GM19351 (cell line): ENCODE measurements around the gene CAMTA1.

Experiments used
- ATAC-seq: cut with Tn5 transposase; IDR thresholded peaks from one replicate; pipeline ENCODE4 v1.9.1; 2021; ENCODE audit warnings: mild to moderate bottlenecking, moderate library complexity; ENCODE audit not compliant: unreplicated experiment

Gene CAMTA1

DNA sequence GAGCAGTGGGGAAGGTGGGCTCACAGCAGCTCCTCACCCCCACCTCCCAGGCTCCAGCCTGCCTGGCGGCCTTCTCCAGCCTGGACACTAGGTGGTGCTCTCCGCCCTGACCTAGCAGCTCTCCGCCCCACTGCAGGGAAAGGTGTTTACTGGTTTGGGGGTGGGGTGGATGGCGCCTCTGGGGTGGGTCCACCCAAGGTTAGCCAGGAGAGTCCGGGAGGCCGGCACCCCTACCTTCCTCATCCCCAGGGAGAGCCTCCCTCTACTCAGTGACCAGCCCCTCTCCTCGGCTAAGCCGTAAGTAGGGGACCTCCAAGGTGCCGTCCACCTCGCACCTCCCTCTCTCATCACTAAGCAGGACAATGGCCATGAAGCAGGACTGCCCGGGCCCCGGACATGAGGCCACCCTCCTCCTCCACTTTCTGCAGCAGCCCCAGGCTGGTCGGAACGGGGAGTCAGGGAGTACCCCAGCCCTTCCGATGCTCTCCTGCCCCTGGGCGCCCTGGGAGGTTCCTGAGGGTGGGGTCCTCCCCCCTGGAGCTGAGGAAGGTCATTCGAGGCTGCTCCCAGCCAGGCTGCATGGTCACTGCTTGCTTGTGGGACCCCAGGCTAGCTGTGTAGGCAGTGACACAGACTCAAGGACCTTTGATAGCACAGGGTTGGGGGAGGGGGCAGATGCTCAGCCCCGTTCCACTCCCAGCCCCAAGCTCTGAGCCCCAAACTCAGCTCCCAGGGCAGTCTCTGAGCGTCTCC, 884.5 kb downstream of the CAMTA1 start:
- no peak for ATAC-seq

DNA sequence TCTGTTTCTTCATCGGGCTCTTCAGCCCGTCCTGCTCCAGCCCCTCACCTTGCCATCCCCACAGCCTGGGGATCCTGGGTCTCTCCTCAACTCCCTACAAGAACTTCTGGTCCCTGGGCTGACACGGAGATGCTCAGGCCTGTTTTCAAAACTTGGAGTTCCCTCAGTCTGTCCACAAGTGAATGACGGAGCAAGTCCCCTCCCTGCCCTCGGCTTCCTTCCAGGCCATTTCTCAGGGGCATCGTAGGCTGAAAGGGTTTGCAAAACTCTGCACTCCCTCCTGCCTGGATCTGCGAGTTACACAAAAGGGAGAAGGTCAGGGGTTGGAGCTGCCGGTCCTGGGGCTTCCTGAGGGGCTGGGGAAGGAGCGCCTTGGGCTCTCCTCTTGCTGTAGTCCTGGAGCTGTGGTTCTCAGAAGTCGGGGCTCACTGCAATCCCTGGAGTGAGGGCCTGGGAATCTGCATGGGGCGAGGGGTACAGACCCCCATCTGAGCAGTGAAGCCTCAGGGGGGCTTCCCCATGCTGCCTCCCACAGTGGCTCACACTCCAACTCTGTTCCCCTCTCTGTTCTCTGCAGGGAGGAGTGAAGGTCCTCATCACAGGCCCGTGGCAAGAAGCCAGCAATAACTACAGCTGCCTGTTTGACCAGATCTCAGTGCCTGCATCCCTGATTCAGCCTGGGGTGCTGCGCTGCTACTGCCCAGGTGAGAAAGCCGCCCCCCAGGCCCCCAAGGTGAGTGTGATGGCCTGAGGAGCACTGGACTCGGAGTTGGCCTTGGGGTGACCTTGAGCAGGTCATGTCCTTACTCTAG, 885.3 kb downstream of the CAMTA1 start:
- no peak for ATAC-seq

DNA sequence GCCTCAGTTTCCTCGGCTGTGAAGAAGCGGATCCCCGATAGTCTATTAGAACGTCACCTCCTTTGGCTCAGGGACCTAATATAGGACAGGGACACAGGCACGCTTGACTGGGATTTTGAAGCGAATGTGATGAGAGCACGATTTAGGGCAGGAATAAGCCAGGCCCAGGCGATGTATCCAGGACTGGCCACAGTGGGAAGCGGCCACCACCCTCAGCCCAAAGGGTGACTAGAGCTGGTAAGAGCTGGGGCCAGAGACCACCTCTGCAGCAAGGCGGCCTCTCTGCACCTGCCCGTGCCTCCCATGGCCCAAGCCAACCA, 885.9 kb downstream of the CAMTA1 start:
- no peak for ATAC-seq

DNA sequence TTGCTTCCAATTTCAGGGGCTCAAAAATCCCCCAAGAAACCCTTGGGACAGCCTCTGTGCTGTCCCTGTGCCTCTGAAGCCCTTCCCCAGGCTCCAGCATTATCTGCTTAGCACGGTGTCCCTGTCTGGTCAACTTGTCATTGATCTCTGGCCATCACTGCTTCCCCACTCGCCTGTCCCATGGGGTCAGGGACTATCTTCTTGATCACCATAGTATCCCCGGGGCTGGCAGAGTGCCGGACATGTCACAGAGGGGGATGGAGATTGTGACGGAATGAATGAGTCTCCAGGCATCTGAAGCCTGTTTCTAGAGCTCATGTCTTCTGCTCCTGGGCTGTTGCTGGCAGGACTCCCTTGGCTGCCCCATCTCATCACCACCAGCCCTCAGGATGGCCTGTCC, 886.4 kb downstream of the CAMTA1 start:
- no peak for ATAC-seq

DNA sequence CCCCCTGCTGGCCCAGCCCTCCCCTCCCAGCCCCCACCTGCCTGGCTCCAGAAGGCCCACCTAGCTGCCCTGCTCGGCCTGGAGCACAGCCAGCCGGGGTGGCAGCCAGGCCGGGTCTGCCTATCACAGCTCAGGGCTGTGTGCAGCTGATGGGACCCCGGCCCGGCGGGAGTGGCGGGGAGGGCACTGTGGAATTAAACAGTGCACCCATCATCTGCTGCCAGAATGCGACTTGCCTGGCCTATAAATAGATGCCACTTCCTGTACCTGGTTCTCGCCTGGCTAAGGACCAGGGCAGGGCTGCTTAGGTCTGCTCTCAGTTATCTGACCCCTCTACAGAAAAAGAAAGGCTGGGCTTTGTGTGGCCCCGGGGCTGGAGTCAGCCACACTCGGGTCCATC, 887.6 kb downstream of the CAMTA1 start:
- no peak for ATAC-seq

DNA sequence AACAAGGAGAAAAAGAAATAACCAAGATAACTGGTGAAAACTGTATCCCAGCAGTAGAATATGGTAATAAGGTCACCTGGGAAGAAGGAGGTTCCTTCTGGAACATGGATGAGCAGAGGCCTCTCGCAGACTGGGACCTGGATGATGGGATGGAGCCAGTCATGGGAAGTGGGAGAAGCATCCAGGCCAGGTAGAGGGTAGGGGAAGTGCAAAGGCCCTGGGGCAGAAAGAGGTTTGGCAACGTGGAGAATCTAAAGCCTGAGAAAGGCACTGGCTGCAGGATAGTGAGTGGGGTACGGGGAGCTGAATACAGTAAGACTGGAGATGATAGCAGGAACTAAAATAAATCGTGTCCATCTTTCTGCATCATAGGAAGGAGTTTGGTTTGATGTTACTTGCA, 889.7 kb downstream of the CAMTA1 start:
- no peak for ATAC-seq

DNA sequence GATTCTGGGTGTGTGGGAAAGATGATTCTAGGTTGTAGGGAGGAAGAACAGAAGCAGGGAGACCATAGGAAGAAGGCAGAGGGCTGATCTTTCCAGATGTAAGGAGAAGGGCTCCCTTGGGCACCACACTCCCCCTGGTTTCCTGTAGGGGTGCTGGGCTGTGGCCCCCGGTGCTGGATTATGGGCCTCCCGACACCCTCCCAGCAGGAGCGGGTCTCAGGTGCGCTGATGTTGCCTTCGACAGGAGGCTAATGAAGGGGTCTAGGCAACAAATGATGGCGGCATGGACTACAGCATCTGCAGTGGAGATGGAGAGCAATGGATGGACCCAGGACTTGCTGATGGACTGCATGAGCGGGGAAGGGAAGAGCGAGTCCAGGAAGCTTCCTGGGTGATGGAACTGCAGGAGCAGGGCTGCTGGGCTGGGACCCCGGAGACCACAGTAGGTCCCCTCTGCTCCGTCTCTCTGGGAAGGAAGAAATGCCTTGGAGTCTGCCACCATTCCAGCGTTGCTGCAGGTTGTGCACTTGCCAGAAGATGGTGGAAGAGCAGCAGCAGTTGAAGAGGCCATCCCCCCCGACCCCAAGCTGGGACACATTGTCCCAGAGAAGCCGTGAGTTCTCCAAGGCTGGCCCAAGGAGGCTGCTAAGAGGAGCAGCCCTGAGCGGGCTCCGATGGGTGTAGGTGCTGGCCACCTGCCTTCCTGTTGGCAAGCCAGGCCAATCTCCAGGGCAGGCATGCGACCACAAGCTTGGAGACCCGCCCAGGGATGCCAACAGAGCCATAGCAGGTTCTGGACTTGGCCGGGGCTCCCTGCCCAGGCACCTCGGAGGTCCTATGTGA, 890.4 kb downstream of the CAMTA1 start:
- no peak for ATAC-seq

DNA sequence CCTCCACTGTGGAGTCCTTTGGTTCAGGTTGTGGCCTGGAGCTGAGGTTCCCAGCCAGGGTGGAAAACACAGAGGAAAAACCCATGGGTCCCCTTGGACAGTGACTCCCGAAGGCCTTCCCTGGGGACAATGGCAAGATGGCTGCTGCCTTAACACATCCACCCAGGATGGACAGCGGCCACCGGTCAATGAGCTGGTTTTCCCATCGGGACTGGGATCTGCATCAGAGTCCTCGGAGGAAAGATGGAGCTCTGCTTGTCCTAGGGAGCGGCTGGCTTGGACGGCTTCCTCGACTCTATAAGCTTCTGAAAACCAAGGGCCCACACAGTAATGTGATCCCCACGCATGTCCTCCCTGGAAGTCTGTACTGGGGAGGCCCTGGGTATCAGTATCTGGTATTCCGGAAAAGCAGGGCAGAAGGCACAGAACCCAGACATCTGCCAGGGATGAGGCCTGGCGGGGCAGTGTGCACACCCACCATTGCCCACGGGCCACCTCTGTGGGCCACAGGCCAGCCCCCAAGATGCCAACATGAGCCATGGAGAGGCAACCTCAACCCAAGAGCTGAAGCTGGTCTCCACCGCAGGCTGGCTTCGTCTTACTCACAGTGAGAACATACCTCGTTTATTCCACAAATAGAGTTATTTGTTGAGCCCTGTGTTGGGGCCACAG, 891.2 kb downstream of the CAMTA1 start:
- ATAC-seq: no peak

DNA sequence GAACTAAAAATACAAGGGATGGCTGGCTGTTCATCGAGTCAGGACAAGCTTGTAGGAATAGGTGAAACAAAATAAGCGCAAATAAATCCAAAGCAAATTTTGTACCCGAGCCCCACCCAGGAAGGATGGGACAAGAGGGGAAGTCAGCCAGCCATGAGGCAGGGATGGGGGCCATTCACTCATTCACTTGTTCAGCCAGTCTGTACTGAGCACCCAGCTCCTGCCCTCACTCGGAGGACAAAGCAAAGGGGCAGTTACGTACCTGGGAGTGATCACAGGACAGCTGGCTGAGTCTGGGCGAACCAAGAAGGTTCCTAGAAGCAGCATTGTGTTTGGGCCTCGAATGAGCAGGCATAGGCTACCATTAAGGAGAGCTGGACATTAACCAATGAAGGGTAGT, 891.9 kb downstream of the CAMTA1 start:
- no peak for ATAC-seq

DNA sequence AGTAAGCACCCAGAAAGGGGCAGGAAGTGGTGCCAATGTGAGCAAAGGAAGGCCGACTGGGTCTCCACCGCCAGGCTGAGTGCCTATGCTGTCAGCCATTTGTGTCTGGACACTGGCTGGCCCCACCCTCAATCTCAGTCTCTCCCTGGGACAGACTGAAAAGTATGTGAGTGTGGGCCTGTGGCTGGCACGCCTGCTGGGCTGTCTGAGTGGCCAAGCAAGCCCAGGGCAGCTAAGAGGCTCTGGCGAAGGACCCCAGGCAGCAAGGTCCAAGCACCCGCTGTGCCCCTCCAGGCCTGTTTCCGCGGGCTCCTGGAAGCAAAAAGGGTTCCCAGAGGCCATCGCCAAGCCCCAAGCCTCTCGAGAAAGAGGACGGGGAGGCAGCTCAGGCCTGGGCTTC, 892.6 kb downstream of the CAMTA1 start:
- ATAC-seq: no peak

DNA sequence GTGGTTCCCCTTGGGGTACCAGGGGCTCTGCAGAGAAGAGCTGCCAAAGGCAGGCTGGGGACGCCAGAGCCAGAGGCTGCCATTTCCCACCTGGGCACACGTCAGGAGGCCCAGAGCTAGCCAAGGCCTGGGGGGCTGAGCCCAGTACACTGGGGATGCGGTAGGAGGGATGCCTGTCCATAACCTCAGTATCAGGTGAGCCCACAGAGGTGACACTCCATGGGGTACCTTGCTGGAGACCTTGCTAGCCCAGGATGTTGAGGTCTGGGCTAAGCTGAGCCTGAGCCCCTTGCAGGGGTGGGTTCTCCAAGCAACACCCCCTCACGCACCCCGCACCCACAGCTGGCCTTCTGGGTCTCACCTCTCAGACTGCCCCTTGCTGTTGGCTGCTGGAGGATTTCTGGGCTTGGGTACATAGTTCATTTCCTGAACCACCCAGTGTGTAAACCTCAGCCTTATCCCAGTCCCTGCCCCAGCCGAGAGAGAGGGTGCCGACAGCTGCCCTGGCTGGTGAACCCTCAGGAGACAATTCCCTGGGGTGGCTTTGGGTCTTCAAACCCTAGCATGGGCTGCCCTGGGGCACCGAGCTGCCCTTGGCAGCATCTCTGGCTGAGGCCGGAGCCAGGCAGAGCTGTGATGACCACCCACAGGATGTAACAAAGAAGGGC, 893.4 kb downstream of the CAMTA1 start:
- no peak for ATAC-seq

DNA sequence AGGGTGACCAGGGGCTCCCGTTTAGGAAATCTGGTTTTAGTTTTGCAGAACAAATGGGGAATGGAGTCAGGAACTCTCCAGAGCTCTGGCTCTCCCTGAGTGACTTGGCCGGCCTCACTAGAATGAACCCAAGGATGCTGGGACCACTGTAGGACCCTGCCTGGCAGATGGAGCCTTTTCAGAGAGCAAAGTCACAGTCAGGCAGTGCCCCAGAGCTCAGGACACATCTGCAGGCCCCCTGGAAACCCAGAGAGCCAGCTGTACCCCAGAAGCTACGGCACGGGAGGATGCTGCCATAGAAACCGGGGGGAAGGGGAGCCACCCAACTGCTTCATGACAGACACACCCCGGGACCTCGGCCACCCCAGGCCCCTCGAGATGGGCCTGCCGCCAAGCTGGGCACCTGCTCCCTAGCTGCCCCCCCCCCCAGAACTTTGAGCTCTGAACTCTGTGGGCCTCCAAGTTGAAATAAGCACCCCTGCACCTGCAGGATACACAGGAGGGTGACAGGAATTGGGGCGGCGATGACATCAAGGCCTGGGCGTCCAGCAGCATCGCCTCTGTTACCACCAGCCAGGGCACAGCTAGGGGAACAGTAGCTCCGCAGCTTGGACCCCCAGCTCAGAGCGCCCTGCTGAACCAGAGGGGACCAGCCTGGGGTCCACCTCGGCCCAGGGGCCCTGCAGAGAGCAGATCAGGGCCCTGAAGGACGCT, 894.1 kb downstream of the CAMTA1 start:
- no peak for ATAC-seq

DNA sequence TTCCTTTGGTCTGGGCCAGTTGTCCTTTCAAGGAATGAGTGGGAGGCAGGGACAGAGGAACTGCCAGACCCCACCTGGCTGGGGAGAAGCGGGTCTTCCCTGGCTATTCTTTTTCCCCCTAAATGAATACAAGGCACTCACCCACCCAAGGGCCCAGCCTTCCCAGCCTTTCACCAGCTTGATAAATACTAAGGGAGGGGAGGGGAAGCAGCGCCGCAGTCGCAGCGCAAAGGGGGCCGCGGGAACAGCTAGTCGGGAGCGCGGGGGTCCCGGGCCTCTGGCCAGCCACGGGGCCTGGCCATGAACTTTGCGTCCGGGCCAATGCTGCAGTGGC, 894.6 kb downstream of the CAMTA1 start:
- ATAC-seq: no peak

DNA sequence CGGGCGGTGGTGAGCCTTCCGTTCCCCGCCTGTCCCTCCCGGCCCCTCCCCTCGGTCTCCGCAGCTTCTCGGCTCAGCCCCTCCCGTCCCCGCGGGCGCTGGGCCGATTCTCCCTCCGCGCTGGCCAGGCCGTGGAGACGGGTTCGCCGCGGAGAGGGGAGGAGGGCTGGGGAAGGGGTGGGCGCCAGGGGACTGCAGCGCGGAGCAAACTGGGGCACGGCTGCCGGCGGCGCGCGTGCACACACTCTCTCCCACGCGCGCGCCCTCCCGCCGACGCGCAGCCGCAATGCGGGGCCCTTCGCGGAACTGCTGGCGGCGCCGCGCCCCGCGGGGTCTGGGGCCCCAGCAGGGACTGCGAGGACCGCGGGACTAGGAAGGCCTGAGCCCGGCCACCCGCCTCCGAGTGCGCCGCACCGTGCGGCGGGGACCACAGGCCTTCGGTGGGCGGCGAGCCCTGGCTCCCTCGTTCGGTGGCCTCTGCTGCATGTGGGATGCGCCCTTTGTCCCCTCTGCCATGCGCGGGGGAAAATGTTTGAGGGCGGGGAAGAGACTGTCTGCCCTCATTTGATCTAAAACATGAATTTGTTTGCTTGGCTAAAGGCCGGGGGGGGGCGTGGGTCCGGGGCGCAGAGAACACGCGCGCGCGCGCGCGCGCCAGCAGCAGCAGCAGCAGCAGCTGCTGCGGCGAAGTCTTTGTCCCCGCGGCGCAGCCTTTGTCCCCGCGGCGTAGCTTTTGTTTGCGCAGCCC, 895.1 kb downstream of the CAMTA1 start:
- ATAC-seq: no peak

DNA sequence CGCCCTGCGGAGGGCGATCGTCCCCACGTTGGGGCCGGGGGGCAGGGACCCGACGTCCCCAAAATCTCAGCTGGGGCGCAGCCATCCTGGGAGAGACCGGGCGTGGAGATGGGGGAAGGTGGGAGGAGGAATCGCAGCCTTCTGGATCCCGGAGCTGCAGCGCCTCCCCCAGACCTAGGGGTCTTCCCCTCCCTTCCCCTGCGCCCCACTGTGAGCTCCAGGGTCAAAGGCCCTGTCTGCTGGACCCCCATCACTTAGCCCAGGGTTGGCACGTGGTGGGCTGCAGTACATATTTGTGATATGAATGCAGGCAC, 895.7 kb downstream of the CAMTA1 start:
- ATAC-seq: no peak

DNA sequence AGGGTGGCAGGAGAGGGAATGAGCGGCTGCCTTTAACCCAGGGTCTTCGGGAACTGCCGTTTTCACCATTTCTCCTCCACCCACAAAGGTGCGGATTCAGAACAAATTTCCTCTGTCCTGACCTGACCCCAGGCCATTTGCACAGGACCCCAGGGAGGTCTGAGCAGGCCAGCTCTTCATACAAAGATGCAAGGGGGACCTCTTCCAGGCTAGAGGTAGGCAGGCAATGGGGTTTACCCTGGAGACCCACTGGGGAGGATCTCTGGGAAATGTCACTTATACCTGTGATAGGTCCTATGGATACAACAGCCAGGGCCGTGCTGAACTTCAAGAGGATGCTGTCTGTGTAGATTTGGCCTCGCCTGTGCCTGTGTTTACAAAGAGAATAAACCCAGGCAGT, 896.1 kb downstream of the CAMTA1 start:
- ATAC-seq: no peak

DNA sequence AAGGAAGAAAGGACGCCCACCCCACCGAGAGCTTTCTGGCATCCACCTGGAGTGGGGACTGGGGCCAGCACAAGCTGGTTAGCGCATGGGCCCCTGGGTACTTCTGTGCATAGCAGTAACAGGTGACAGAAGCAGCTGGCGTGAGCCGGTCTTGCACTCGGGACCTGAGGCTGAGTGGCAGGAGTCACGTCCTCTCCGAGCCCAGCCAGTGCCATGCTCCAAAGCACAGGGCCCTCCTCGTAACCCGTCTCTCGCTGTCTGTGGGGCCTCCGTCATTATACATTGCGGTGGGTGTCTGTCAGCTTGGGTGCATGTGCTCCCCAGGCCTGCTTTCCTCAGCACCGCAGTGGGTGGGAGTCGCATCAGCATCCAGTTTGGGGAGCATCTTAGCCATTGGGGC, 898.3 kb downstream of the CAMTA1 start:
- ATAC-seq: no peak

DNA sequence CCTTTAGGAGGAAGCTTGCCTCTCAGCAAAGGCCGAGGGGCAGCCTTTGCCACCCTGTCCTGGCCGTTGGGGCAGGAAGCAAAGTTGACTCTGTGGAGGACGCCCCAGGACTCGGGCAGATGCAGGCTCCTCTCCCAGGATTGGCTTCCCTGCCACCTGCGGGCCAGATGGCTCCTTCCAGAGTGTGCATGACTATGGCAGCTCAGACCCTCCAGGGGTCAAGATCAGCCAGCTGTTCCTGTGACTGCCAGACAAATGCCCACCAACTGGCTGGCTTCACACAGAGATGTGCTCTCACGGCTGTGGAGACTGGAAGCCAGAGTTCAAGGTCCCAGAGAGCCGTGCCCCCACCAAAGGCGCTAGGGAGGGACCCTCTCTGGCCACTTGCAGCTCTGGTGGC, 898.9 kb downstream of the CAMTA1 start:
- ATAC-seq: no peak

DNA sequence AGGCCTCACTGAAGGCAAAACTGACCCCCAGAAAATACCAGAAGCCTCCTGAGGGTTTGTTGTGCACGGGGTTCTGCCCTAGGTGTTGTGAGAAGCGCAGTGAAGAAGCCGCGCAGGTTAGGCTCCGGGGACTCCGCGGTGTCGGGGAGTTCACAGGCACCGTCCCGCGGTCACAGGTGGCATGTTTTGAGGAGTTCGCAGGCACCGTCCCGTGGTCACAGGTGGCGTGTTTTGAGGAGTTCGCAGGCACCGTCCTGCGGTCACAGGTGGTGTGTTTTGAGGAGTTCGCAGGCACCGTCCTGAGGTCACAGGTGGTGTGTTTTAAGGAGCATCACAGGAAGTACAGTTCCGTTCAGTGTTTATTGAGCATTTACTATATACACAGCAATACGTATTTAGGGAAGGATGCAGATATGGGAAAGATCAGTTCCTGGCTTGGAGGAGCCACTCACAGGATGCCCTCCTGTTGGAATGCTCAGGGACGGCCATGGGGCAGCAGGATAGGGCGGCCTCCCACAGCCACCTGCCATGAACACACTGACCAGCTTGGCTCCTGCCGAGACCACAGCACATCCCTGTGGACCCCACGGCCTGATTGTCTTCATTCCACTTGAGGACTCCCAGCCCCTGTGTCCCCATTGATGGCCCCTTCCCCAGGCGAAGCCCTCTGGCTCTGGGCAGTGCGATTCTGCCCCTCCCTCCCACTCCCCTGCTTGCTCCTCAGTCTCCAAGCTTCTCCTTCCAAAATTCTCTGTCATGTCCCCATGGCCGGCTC, 899.8 kb downstream of the CAMTA1 start:
- no peak for ATAC-seq
